GM13976 (cell line): ENCODE data around the gene ICE2.

Experiments used
- DNase-seq: peaks from one replicate; pipeline ENCODE4 v3.0.0; 2012; ENCODE audit warnings: low spot score
- CTCF ChIP-seq: IDR thresholded peaks from 2 replicates; pipeline ENCODE4 v1.5.1; 2012; ENCODE audit warnings: borderline replicate concordance, mild to moderate bottlenecking; ENCODE audit not compliant: insufficient read depth; ENCODE audit errors: extremely low read depth, missing control alignments, control extremely low read depth
- in situ Hi-C: fragments of 300-500 bp; cut with MboI; formaldehyde crosslinking; loops from one replicate; pipeline ENCODE4 v1.12.0; 2022; ENCODE audit warnings: low sequenced_read_pairs, mixed read lengths, inconsistent platforms; ENCODE audit not compliant: unreplicated experiment

The ICE2 gene

GRCh38 chr15:60370869-60371136, 108.1 kb downstream of the ICE2 start:
- DNase-seq: no peak
- in situ Hi-C loops: loop anchor here (25.0 kb wide), 1 partner anchor 541 kb away; no protein-coding TSS in a partner anchor
- no peak for TF ChIP-seq CTCF

GRCh38 chr15:60370105-60370868, 108.7 kb downstream of the ICE2 start:
- no peak for TF ChIP-seq CTCF
- in situ Hi-C loops: loop anchor here (25.0 kb wide), 1 partner anchor 542 kb away; no protein-coding TSS in a partner anchor
- DNase-seq: no peak

- no peak for DNase-seq
- in situ Hi-C loops: loop anchor here (25.0 kb wide), 1 partner anchor 543 kb away; no protein-coding TSS in a partner anchor
- no peak for TF ChIP-seq CTCF
These were observed 109.2 kb downstream of the ICE2 start for GRCh38 chr15:60369696-60370095.
